GM12801 (cell line): ENCODE measurements around the gene CATSPER3.

Experiments used
- TF ChIP-seq, protein P1 (sequence below): IDR thresholded peaks from one replicate; pipeline ENCODE4 v1.5.1; 2011; ENCODE audit warnings: control low read depth; ENCODE audit not compliant: insufficient read length; ENCODE audit errors: extremely low read depth

The CATSPER3 gene

DNA sequence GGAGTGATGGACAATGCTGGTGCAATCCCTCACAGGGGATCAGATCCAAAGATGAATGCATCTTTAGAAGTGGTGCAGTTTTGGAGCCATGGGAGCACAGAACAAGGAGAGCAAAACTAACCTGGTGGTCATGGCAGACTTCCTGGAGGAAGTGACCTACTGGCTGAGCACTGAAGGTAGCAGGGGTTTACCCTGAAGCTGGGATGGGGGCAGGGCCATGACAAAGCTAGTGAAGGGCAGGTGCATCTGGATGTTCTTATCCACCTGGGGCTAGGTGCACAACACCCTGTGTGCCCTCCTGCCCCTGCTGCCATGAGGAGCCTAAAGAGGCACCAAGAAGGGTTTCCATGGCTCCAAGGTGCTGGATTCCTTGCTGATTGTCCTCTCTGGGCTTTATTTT is 77.8 kb downstream of the CATSPER3 start:
- TF ChIP-seq, protein P1, sequence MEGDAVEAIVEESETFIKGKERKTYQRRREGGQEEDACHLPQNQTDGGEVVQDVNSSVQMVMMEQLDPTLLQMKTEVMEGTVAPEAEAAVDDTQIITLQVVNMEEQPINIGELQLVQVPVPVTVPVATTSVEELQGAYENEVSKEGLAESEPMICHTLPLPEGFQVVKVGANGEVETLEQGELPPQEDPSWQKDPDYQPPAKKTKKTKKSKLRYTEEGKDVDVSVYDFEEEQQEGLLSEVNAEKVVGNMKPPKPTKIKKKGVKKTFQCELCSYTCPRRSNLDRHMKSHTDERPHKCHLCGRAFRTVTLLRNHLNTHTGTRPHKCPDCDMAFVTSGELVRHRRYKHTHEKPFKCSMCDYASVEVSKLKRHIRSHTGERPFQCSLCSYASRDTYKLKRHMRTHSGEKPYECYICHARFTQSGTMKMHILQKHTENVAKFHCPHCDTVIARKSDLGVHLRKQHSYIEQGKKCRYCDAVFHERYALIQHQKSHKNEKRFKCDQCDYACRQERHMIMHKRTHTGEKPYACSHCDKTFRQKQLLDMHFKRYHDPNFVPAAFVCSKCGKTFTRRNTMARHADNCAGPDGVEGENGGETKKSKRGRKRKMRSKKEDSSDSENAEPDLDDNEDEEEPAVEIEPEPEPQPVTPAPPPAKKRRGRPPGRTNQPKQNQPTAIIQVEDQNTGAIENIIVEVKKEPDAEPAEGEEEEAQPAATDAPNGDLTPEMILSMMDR, result no peak

DNA sequence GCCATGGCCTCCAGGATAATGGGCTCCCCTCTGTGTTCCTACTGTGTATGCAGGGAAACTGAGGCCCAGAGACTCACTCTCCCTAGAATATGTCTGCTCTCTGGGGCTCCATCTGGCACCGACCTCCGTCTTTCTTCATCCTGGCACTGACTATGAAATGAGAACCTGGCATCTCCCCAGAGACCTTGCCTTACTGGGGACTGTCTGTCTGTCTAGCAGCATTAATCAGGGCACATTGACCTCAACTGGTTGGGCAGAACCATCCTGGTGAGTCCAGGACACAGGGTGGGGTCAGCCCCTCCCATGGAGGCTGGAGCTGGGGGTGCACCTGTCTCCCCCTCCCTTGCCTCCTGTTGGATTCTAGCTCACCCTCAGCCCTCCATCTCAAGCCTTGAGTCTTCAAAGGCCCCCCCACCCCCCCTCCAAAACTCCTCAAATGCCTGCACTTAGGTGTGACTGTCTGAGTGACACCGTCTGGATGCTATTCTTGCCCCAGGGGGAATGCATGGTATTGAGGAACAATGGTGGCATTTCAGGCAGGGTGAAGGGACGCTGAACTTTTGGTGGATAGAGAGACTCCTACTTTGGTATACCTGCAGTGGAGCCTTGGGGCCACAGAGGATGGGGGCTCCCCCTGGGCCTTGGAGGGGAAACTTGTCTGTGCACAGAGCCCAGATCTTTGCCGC is 79.1 kb downstream of the CATSPER3 start:
- TF ChIP-seq, protein P1, result no peak

DNA sequence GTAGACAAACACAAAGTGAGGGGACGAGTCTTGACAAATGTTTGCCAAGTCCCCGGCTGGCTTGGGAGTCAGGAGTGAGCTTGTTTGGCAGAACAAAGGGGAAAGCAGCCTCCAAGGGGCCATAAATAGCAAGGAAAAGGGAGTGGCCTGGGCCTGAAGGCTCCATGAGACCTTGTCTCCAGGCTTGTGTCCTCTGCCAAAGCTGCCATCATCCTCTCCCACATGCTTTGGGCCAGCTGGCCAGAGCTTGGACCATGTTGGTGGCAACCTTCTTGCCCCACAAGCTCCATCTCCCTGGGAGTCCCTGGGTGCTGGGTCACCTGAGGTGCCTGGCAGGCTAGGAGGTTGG is 79.6 kb downstream of the CATSPER3 start:
- TF ChIP-seq, protein P1, result no peak

DNA sequence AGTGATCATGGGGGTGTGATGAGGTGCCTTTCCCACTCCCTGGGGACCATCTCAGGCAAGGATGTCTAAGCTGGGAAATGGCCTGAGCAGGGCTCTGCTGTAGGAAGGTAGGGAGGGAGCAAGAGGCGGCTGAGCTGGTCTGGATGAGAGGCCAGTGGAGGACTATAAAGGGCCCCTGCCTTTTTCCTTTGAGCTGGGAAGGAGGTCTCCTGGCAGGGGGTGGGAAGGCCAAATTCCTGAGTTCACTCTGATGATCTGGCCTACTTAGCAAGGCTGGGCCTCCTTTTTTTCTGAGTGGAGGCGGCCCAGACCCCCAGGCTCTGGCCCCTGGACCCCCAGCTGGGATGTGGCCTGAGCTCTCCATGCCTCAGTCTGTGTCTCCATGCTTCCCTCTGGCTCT is 80.6 kb downstream of the CATSPER3 start:
- TF ChIP-seq, protein P1, result no peak

DNA sequence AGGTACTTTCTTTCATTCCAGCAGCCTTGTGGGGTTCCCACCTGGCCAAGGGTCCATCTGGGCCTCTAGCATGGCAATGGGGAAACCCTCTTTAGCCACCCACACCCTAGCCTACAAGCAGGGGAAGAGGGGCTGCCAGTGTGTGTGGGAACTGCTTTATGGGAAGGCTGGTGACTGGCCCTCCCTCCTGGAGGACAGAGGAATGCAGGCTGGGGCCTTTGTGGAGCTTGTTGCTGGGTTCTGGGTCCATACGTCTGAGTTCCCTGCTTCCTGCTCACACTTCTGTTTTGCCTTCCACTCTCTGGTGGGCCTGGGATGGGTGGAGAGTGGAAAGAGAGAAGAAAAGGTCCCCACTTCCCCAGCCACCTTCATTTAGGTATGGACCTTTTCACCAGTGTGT is 81.2 kb downstream of the CATSPER3 start:
- TF ChIP-seq, protein P1, result no peak

DNA sequence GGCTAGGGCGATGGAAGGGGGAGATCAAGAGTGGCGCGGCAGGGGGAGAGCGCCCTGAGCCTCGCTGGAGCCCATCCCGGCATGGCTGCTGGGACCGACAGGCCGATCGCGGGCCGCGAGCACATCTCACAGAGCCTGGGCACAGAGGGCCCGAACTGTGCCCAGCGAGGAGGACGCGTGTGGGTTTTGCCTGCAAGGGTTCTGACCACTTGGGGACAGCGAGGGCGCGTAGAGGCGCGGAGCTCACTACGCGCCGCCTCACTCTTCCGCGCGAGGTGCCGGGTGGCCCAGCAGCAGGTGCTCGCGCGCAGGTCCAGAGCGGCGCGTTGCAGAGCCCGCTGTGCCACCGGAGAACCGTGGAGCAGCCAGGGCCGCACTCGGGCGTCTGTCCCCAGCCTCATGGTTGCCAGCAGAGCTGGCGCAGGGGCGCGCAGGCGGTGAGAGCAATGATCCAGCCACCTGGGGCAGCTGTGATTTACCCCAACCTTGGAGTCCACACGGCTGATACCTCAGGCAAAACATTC is 82.6 kb downstream of the CATSPER3 start:
- TF ChIP-seq, protein P1, result no peak

DNA sequence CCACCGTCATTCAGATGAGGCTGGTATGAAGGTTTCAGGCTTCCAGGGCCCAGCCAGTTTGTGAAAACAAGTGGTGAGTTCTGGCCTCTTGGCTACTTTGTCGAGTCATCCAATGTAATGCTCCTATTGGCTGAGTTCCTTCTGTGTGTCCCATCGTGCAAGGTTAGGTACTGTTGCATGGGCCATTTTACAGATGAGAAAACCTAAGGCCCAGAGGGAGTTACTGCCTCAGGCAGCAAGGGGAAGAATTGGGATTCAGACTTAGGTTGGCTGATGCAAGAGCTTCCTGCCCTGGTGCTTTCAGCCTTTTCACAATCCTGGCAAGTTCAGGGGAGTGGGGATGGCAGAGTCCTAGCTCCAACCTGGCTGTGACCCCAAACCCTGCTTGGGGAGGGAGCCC is 83.7 kb downstream of the CATSPER3 start:
- TF ChIP-seq, protein P1, result no peak
